ENCODE data around the gene DIP2A. TPM values are rescaled to one million over a fixed set of nuclear protein-coding genes. Genes with fewer than 3 reads are reported as not detected.

Gene DIP2A
- total RNA-seq, 1 experiment from 2014 or later, result 21.5 TPM

DNA sequence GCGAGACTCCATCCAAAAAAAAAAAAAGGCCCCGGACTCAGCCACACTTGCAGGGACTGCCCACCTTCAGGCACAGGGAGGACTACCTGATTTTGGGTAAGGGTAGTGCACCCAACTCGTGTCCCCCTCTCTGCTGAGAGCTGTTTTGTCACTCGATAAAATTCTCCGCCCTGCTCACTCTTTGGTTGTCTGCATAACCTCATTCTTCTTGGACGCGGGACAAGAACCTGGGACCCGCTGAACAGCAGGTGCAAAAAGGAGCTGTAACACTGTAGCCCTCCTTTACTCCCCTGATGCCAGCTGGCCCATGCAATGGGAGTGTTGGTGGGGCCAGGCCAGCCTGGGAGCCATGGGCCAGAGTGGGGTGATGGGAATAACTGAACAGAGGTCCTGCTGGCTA is 135.6 kb downstream of the DIP2A start:
- peak; percentile 8 for DNase-seq (ENCODE audit: low read depth)

DNA sequence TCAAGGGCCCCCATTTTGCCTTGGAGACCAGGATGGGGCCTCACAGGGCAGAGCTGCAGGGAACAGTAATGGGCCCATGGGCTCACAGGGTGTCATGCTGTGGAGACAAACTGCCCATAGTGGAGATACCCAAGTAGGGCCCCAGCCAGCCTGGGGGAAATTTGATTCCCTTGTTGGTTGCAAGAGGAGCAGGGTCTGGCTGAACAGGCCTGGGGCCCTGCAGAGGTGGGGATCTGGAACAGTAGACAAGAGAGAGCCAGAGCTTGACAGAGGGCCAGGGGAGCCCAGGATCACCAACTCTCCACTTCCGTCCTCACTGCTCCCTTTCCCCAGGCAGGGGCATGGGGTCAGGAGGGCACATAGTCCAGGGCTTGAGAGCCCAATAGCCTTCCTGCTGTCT is 137.5 kb downstream of the DIP2A start:
- no peak for DNase-seq (ENCODE audit: low read depth)

DNA sequence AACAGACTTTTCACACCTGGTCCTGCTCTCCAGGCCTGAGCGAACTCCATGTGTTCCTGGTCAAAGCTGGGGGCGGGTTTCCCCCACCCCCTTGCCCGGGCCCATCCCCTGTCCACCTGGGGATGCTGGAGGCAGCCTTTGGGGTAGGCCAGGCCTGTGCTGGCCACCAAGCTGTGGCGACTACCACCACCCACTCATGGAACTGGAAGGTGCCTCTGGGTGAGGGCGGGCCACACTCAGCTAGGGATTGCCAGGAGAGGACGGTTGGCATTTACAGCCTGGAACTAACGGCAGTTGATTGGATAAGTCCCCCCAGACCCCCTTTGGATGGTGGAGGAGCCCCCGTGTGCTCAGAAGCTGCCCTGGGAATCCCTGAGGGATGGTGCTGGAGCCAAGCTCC is 138.3 kb downstream of the DIP2A start:
- no peak for DNase-seq (ENCODE audit: low read depth)

DNA sequence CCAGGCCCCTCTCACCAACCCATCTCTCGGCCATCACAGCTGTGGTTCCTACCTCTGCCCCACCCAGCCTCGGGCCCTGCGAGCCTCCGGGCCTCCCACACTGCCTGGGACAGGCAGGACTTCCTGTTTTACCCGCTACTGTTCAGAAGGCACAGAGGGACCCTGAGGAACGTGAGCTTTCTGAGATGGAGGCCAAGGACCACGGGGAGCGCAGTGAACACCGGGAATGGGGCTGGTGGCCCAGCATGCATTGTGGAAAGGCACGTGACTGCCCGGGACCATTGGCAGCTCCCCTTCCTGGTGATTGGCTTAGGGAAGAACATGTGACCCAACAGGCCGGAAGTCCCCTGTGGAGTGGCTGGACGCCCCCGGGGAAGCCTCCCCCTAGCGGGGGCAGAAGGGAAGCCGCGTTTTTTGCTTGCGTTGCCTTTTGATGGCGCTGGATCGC is 139.2 kb downstream of the DIP2A start:
- no peak for DNase-seq (ENCODE audit: low read depth)

DNA sequence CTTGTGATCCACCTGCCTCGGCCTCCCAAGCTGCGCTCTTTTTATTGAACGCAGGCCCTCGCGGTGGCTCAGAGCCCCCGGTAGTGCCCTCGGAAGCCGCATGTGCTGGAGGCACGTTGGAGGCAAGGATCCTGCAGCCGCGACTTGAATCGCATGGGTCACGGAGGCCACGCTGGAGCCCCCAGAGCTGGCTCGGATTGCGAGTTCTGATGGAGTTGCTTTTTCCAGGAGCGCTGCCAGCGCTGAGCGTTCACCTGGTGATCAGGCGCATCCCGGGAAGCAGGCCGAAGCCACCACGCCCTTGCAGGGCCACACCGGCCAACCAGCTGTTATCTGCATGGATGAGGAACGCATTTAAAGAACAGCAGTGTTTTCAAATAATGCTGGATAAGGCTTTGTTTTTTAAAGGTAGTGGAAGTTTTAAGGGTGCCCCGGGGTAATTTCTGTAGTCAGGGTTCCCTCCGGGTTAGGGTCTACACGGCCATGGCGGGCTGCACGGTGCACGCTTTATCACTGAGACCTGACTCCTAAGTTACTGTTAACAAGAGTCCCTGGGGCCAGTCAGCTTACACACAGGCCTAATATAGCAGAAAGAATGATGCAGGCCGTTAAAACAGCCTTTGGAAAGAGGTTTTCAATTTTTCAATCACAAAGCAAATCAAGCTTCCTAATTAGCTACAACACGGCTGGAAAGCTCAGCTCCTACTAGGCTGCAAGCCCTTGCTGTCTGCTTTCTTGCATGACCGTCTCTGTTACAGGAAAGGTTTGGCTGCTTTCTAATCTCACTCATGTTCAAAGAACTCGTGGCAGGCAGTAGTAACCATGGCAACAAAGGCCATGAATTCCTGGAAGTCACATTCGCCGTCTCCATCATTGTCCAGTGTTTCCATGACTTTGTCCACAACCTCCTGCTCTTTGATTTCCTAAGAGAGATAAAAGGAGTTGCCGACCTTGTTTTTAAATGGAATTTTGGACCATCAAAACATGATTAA is 140.2 kb downstream of the DIP2A start:
- DNase-seq (ENCODE audit: low read depth), result peak; percentile 76

DNA sequence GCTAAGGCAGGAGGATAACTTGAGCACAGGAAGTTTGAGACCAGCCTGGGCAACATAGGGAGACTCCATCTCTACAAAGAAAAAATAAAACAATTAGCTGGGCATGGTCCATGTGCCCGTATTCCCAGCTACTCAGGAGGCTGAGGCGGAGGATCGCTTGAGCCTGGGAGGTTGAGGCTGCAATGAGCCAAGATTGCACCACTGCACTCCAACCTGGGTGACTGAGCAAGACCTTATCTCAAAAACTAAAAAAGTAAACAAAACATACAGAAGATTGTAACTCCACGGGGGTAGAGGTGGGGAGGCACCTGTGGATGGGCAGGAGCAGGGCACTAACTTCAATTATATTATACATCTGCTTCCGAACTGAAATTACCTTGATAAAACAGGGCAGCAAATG is 141.6 kb downstream of the DIP2A start:
- DNase-seq (ENCODE audit: low read depth), result no peak

DNA sequence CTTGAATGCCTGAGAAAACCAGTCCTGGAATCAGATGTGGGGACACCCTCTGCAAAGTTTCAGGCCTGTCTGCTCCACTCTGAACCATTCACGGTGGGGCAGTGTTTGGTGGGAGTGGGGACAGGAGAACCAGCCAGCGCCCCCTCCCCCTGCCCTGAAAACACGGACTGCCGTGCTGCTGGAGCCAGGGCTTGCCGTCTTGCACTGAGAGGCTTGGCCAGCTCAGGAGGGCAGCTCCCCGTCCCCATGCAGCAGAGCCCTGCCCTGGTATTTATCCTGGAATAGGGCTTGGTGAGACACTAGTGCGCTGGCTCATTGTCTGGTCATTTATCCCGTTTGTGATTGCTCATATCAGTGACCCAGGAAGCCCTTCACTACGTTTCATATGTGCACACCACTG is 142.3 kb downstream of the DIP2A start:
- no peak for DNase-seq (ENCODE audit: low read depth)

DNA sequence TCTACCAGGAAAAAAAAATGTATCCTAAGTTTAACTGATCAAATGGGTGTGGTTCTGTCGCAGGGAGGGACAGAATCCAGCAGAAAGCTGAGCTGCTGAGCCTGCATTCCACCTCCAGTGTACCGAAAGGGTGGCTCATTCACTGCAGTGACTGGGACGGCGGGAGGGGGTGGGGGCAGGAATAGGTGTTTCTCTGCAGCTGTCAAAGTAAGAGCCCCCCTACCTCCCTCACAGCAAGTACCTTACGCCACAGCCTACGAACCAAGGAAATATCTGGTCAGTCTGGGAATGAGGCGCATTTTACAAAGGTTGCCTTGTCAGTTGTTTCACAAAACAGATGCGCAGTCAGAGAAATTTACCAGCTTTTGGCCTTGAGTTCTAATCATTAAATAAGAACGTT is 144.5 kb downstream of the DIP2A start:
- no peak for DNase-seq (ENCODE audit: low read depth)

DNA sequence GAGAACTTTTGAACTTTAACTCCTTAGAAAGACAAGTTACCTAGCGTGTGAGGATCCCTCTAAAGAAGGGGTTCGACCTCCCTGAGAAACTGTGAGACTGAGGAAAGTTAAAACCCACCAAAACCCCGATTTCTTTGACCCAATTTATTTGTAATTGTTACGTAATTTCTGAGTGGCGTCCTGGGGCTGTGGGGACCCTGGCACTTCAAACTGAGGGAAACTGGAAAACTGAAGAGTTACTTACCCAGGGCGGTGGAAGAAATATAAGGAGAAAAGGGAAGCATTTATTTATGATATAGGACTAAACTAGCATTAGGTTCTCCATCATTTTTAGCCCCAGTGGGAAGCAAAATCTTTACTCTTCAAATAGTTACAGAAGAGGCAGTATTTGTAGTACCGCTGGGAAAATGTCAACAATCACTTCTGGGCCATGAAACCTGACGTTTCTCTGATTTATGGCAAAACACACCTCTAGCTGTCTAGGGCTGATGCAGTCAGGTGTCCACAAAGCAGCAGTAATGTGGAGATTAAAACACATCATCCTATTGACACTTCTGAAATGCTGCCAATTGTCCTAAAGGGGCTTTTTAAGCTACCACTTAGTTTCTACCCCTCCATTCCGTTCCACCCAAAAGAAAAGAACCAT is 145.8 kb downstream of the DIP2A start:
- no peak for DNase-seq (ENCODE audit: low read depth)

DNA sequence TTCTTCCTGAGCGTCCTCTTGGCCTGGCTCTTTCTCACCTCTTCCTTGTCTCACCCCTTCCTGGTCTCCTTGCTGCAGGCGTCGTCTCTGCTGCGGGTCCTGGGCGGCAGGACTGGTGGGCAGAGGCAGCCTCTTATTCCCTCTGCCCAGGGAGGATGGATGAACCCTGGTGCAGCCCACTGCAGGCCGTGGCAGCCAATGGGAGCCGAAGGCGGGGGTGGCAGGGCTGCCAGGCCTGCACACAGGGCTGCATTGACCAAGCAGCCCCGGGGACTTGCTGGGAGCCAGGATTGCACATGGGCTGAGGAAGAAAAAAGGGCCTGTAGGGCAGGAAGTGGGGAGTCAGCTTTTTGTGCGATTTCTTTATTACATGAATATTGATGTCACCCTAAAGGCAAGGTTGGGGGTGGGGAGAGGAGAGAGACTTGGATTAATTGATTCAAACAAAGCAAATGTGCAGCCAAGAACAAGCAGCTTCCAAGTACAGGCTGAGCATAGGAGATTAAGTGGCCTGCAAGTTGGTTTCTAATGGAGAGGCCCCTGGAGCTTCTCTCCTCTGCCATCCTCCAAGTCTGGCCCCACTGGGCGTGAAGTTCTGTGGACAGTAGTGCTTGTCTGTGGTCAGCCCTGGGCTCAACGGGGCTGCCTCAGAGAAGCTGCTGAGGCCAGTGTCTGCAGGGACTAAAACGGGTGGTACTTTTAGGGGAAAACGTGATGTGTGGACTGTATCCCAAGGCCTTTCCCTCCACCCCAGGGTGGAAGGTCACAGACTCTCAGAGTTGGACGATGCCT is 146.5 kb downstream of the DIP2A start, which contains the start of gene S100B:
S100B (minus strand) TSS at position 108 of the 792 bp plus-strand sequence. CDS start 2,667 bp downstream, outside the sequence.
- DNase-seq (ENCODE audit: low read depth), result no peak

DNA sequence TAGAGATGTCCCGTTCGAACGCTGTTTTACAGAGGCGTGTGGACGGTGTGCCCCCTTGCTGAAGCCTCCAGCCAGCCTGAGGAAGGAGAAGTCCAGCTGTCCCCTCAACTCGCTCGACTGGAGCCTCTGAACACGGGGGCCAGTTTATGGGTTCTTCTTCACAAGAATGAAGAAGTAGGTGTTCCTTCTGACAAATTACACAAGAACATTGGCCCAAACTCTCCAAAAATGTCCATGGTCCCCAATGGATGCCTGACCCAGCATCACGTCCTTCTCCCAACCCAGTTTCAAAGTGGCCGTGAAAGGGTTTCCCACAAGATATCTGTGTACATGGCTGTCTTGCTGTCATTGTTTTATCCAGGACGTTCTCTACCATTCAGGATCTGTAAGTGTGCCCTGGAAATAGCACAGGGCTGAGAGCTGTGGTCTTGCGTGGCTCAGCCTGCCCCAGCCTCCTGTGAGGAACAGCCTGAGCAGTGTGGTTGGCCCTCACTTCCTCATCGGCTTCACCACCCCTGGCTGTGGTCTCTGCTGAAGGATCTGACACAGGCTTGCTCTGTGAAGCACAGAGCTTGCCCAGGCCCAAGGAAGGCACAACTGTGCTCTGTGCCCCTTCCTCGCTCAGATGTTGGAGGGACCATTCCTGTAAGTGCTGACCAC is 147.2 kb downstream of the DIP2A start:
- DNase-seq (ENCODE audit: low read depth), result no peak

DNA sequence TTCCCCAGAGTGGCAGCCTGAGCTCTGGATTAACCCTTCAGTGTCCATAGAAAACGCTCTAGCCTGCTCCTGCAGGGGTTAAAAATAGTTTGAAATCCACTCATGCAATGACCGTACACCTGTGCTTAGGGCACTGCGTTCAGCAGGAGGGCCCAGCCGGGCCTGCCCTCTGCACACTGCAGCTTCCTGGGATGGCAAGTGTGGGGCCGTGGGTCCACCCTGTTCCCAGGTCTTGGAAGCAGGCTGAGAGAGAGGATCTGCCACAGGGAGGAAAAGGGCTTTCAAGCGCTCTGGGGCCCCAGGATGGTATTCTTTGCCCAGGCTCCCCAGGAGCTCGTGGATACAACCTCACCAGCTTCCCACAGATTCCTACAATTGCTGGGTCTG is 147.7 kb downstream of the DIP2A start:
- DNase-seq (ENCODE audit: low read depth), result no peak

DNA sequence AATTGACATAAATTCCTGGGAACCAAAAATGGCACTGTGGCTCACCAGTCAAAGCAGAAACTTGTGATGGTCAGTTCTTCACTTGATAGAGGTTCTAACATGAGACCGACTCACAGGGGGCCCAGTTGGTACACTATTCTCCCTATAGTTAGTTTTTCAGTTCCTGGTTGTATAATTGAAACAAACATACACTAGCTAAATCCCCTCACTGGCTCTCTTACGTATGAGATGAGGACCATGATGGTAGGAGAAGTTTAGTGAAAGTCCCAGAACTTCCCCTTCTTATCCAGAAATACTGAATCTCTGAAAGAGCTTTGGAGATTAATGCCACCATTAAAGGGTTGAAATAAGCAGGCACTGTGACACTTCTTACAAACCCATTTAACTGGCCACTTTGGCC is 148.9 kb downstream of the DIP2A start:
- no peak for DNase-seq (ENCODE audit: low read depth)

DNA sequence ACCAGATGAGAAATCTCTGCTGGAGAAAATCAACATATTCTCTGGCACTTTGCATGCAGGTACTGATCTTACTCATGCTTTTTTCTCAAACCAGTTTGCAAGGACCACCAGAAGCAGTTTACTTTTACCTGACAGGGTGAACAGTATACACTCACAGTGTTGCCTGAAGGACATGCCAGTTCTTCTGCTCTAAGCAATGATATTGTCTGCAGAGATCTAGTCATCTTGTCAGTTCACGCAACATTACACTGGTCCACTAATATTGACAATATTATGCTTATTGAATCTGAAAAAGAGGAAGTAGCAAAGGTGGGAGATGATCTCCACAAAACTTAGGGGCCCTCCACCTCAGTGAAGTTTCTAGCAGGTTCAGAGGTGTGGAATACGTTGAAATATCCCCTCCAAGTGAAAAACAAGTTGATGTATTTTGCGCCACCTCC is 150.0 kb downstream of the DIP2A start:
- no peak for DNase-seq (ENCODE audit: low read depth)

DNA sequence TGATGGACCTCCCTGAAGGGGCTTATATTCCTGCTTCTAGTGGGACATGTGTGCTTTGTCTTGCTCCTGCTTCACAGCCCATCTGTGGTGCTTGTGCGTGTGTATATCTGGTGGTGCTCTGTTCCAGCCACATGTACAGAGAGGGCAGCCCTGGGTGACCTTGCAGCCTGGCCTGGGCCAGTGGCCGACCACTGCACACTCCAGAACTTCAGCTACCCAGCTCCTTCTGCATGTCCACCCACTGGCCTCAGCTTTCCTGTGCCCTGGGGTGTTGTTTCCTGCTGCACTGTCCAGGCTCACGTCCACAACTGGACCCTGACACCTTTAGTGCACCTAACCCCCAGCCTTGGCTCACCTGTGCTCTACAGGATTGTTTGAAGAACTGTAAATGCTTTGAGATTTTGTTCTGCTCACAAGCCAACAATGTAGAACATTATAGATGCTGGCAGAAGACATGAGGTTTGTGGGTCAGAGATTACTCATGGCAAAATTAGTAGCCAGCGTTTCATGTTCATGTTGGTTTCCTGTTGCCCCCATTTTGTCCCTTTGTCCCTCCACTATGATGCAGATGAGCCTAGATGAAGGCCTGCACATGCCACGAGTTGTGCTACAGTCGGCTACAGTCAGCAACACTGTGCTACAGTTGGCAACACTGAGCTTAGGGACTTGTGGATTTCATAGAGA is 151.5 kb downstream of the DIP2A start:
- no peak for DNase-seq (ENCODE audit: low read depth)

DNA sequence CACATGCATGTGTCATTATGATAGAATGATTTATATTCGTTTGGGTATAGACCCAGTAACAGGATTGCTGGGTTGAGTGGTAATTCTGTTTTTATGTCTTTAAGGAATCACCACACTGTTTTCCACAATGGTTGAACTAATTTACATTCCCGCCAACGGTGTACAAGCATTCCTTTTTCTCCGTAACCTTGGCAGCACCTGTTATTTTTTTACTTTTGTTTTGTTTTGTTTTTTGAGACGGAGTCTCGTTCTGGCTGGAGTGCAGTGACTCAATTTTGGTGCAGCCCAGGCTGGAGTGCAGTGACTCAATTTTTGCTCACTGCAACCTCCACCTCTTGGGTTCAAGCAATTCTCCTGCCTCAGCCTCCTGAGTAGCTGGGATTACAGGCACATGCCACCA is 154.7 kb downstream of the DIP2A start:
- no peak for DNase-seq (ENCODE audit: low read depth)

DNA sequence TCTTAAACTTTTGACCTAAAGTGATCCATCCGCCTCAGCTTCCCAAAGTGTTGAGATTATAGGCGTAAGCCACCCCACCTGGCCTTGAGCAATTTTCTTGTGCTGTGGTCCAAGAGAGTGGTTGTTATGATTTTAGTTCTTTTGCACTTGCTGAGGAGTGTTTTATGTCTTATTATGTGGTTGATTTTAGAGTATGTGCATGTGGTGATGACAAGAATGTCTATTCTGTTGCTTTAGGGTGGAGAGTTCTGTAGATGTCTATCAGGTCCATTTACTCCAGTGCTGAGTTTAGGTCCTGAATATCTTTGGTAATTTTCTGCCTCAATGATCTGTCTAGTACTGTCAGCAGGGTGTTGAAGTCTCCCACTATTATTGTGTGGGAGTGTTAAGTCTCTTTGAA is 157.4 kb downstream of the DIP2A start:
- DNase-seq (ENCODE audit: low read depth), result no peak

DNA sequence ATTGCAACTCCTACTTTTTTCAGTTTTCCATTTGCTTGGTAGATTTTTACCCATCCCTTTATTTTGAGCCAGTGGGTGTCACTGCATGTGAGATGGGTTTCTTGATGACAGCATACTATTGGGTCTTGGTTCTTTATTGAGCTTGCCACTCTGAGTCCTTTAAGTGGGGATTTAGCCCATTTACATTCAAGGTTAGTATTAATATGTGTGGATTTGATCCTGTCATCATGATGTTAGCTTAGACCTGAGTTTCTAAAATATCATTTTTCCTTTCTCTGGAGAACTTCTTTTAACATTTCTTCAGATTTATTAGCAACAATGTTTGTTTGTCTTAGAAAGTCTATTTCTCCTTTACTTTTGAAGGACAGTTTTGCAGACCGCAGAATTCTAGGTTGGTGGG is 158.0 kb downstream of the DIP2A start:
- DNase-seq (ENCODE audit: low read depth), result no peak

DNA sequence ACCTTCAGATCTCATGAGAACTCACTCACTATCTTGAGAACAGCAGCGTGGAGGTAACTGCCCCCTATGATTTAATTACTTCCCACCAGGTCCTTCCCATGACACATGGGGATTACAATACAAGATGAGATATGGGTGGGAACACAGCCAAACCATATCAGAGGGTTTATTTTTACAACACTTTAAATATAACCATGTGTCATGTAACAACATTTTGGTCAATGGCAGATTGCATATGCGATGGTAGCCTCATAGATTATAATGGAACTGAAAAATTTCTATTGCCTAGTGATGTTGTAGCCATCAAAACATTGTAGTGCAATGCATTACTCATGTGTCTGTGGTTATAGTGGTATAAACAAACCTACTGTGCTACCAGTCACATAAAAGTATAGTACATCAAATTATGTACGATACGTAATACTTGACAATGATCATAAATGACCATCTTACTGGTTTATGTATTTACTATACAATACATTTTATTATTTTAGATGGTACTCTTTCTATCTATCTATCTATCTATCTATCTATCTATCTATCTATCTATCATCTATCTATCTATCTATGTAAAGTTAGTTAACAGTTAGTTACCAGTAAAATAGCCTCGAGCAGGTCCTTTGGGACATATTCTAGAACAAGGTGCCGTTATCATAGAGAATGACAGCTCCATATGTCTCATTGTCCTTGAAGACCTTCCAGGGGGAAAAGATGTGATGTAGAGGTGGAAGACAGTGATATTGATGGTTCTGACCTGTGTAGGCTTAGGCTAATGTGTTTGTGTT is 158.8 kb downstream of the DIP2A start:
- DNase-seq (ENCODE audit: low read depth), result peak; percentile 13
